NCI-H146 treated with DMSO at 0.1 percent for 48 hours (cell line): Measurements from ENCODE around the gene CTSF.
A peak's percentile ranks its signal among the peaks of the same experiment; 100 is the strongest.
"Not testable (repeated sequence)": the region's sequence is repeated elsewhere in the genome, so short reads cannot be mapped to it uniquely, and the experiment has no call there.

Source experiments
- DNase-seq: peaks from one replicate; lab custom pipeline; 2025; ENCODE audit not compliant: unreplicated experiment; lab: John Stamatoyannopoulos, UW

Gene CTSF

DNA sequence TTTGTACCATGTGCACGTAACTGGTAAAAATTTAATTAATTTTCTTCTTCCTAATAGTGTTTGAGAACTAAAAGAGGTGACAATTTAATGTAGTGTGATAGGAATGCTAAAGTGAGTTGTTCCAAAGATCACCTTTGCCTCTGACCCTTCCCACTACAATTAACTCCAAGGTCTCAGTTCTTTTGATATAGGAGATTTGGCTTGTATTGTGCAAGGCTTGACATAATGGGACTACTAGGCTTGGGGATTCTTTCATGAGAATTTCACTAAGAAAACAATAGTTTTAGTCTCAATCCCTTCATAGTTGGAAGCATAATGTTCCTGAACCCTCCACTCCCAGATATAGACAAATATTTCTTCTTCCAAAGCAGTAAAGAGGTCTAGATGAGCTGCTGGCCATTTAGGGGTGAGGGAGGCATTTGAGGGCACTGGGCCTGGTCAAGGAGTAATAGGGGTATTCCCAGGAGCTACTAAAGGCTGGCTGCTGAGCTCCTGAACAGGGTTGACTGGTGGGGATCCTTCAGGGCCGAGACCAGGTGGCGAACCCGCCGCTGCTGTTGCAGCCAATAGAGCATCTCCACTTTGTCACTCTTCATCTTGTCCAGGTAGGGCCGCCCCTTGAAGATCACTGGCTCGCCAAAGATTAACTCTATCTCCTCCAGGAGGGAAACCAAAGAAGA is 21.7 kb upstream of the CTSF start:
- no peak for DNase-seq

DNA sequence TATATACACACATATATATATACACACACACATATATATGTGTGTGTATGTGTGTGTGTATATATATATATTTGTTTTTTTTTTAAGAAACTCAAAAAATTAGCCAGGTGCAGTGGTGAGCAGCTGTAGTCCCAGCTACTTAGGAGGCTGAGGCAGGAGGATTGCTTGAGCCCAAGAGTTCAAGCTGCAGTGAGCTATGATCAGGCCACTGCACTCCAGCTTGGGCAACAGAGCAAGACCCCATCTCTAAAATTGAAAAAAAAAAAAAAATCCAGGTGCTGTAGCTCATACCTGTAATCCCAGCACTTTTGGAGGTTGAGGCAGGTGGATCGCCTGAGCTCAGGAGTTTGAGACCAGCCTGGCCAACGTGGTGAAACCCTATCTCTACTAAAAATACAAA is 20.9 kb upstream of the CTSF start:
- DNase-seq = not testable (repeated sequence)

DNA sequence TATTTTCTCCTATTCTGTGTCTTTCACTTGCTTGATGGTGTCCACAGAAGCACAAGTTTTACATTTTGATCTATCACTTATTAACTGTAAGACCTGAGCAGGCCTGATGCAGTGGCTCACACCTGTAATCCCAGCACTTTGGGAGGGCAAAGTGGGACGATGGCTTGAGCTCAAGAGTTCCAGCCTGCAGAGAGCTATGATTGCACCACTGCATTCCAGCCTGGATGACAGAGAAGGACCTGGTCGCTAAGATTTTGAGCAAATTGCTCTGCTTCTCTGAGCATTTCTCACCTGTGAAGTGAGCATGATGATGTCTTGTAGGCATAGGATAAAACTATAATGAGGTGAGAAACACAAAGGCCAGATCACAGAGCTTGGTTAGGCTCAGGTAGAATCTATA is 17.7 kb upstream of the CTSF start:
- no peak for DNase-seq

DNA sequence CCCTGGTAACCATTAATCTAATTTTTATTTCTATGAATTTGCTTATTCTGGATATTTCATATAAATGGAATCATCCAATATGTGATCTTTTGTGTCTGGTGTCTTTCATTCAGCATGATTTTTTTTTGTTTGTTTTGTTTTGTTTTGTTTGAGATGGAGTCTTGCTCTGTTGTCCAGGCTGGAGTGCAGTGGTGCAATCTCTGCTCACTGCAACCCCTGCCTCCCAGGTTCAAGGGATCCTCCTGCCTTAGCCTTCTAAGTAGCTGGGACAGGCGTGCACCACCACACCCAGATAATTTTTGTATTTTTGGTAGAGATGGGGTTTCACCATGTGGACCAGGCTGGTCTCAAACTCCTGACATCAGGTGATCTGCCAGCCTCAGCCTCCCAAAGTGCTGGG is 17.0 kb upstream of the CTSF start:
- not testable (repeated sequence) for DNase-seq

DNA sequence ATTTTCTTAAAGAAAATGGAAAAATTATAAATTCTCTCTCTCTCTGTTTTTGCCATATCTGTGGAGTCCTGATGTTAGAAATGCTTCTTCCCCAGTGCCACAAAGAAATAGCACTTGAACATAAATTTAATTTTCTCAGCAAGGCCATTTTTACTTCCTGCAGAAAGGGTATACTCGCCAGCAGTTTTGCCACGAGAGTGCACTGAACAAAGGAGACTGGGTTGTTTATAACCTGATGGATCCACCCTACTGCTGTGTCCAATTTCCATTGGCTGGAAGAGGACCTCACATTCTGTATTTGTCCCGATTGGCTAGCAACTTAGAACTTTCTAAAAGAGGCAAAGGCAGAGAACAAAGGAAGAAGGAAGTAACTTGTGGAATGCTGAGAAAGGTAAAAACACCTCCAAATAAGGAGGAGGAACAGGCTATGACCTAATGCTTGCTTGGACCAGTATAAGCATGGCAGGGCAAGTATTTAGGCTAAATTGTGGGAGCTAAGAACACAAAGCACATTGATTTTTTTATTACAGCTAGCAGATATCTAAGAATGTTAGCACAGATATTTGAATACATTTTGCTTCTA is 14.2 kb upstream of the CTSF start:
- DNase-seq = not testable (repeated sequence)

DNA sequence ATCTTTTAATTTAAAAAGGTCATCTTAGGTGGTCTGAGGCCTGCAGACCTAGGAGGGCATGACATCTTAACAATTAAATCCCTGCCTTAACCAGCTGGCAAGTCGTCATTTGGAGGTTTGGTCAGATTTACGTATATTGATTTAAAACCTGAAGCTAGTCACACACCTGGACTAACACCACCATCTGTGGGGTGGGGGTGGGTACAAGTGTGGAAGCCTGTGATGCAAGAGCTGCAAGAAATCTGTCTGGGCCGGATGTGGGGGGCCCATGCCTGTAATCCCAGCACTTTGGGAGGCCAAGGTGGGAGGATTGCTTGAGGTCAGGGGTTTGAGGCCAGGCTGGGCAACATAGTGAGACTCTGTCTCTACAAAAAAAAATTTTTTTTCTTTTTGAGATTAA is 12.9 kb upstream of the CTSF start:
- DNase-seq = no peak

DNA sequence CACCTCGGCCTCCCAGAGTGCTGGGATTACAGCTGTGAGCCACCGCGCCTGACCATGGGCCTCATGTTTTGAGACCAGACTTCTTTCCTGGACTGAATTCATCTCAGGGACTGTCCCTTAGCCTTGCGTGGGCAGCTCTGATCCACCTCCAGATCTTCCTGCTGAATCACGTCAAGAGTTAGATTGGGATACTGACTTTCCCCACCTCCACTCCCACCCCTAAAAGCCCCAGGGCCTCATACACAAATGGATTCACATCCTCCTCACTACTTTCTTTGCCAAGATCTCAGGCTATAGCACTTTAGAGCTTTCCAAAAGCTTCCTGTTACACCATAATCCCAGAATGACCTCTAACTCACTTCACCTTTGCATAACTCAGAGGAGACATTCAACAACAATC is 12.4 kb upstream of the CTSF start:
- no peak for DNase-seq

DNA sequence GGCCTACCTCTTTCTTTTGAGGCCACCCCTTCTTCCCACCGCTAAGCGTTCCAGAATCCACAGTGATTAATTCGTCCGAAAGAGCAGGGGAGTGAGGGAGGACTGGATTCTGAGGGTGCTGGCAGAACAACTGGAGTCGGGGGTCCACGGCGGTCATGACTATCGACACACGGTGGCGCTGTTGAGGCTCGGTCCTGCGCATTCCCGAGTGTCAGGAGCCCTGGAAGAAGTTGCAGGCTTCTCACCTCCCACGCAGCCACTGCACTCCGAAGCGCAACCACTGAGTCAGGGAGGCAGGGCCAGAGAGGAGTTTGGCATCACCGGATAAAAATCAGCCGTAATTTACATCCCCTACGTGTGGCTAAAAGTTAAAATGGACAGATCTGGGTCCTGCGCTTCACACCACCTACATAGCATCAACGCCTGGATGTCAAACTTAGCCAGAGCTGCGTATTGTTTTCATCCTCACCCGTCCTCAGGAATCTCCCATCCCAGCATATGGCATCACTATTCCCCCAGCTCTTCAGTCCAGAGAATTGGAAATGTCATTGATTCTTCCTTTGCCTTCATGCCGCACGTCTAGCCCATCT is 10.7 kb upstream of the CTSF start:
- peak; percentile 32 for DNase-seq

DNA sequence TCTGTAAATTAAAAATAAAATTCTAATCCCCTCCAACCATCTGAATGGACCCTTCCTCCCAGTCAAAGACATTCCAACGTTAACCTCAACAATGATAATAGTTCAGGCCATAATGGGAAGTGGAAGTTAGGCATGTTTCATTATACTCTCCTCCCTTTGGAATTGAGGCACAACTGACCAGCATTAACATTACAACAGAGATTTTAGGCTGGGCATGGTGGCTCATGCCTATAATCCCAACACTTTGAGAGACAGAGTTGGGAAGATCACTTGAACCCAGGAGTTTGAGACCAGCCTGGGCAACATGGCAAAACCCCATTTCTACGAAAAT is 2.4 kb upstream of the CTSF start:
- no peak for DNase-seq

DNA sequence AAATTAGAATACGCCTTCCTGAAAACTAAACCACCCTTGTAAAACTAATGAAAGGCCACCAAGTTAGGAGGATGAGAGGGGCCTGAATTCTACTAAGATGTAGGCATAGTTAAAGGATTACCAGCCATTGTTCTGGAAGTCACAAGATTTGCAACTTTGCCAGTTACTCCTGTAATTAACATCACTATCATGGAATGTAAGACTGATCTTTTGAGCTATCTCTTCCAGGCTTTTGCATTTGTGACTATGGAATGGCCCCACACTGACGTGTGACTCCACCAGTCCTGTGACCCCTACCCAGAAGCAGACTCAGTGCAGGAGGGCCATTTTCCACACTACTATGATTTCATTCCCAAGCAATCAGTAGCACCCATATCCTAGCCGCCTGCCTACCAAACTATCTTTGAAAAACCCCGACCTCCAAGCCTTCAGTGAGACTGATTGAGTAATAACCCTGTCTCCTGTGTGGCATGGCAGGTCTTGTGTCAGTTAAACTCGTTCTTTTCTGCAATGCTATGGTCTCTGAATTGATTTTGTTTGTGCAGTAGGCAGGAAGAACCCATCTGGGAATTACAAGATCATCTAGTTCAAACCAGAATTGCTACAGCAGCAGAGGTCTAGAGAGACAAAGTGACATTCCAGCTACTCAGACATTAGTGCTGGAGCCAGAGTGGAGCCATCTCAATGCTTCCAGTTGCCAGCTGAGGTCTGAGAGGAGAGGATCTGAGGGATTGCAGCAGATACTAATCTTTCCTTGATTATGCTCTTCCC is 1.9 kb upstream of the CTSF start:
- no peak for DNase-seq

DNA sequence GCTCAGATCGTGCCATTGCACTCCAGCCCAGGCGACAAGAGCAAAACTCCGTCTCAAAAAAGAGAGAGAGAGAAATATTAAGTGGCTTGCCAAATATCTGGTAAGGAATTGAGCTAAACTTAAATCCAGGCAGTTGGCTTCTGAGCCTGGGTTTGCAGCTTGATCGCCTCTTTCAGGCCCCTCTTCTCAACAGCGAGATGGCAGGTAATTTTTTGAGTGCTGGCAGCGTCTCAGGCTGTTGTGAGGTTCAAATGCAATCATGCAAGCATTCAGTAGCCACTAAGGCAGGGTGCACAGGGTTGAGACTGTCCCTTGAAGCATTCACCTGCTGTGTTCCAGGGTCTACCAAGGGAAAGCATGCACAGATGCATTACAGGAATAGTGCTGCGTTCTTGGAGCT is 670 bp upstream of the CTSF start:
- no peak for DNase-seq

DNA sequence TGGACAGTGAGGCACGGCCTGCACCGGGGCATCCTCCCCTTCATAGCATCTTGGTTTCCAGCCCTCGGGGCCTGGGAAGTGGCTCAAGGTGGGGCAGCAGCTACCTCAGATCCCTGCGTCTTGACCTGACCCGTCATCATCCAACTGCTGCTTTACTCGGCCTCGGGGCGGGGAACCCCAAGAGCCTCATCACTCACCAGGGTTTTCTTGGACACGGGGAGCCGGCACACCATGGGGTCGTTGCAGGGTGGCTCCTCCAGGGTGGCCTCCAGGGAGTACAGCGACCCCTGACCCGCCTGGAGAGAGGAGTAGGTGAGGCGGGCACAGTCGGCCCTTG is 651 bp downstream of the CTSF start:
- DNase-seq = no peak

DNA sequence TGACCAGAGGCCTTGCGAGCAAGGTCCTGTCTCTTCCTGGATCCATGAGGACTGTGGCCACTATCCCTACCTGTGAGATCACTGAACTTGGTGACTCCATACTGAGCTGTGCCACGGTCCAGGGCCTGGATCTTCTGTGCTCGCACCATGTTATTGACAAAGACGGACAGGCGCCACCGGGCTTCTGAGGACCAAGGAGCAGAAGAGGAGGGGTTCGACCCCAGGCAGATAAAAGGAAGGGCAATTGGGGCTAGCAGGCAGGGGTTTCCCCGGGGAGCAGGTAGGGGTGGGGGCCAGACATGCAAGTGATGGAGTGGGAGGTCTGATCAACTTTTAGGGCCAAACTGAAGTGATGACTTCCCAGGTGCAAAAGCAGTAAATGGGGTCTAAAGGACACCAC is 2.2 kb downstream of the CTSF start:
- no peak for DNase-seq

DNA sequence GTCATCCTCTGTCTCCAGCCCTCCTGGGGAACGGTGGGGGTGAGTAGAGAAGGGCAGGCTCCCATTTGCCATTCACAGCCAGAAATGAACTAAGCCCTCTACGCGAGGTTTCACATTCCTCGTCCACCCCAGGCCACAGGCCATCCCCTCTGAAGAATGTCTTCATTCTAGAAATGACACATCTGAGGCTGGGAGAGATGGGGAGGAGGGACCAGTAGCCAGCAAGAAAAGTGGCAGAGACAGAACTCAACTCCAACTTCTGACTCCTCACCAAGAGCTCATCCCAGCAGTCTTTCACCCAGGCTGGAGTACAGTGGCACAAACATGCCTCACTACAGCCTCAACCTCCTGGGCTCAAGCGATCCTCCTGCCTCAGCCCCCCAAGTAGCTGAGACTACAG is 3.4 kb downstream of the CTSF start:
- DNase-seq = no peak

DNA sequence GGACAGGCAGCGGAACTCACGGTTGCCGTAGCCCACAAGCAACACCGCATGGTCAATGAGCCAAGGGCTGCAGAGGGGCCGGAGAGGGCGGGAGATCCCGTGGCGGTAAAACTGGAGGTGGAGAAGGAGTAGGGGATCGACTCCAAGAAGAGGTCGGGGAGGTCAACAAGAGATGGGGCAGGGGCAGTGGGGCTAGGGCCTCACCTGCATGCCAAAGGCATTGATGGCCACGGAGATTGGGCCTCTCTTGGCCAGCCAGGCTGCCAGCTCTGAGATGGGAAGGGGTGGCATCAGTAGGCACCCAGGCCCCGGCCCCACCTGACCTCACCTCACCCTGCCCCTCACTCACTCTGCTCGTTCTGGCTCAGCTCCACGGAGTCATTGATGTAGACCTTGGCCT is 3.9 kb downstream of the CTSF start:
- no peak for DNase-seq

DNA sequence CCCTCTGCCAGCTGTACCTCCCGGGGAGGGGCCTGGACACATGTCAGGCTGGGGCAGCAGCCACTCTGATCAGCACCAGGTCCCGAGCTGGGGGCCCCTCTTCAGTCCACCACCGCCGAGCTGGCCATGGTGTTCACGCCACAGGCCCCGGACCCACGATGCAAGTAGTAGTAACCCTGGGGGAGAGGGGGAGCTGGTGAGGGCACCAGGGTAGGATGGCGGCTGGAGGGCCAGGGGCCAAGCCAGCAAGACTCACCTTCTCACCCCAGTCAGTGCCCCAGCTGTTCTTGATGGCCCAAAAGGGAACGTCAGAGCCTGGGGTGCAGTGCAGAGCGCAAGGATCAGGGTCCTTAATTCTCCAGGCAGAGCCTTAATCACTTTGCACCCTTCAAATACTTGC is 4.6 kb downstream of the CTSF start:
- no peak for DNase-seq

DNA sequence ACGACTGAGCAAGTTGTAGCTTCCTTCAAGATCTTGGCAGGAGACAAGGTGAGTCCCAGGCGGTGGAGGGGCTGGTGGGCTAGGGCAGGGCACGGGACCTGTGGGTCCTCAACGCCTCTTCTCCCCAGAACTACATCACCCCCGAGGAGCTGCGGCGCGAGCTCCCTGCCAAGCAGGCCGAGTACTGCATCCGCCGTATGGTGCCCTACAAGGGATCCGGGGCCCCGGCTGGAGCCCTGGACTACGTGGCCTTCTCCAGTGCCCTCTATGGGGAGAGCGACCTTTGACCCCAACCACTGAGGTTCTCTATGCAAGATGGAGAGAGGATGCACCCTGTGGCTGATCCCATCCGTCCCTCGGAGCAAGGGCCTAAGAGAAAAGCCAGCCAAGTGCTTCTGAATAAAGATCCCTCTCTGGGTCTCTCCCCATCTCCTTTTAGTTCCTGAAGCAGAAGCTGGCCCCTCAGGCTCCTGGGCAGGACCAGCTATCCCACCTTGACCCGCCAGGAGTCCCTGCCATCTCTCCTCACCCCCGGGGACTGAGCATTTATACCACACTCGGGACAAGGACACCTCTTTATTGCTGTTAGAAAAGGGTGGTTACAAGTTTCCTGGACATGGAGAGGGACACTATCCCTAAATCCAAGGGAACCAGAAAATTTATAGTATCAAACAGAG is 5.4 kb downstream of the CTSF start:
- no peak for DNase-seq

DNA sequence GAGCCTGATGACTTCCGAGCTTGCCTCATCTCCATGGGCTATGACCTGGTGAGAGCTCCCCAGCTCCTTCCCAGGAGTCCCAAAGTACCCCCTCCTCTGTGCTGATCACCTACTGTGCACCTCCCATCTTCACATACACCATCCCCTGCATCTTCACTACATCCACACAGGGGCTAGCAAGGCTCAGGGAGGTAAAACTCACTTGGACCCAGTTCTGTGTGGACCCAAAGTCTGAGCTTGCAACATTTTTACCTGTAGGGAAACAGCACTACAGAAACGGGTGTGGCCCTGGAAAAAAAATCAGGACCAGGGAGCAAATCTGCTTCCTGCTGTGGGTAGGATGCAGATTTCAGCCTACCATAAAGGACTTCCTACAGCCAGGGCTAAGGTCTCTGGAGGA is 6.1 kb downstream of the CTSF start:
- no peak for DNase-seq

DNA sequence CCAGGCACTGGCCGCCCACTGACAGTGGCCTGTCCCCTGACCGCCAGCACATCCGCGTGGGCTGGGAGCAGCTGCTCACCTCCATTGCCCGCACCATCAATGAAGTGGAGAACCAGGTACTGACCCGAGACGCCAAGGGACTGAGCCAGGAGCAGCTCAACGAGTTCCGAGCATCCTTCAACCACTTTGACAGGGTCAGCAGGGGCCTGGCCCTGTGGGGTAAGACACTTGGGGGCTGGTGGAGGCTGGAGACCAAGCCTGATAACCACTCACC is 6.5 kb downstream of the CTSF start:
- DNase-seq = no peak

DNA sequence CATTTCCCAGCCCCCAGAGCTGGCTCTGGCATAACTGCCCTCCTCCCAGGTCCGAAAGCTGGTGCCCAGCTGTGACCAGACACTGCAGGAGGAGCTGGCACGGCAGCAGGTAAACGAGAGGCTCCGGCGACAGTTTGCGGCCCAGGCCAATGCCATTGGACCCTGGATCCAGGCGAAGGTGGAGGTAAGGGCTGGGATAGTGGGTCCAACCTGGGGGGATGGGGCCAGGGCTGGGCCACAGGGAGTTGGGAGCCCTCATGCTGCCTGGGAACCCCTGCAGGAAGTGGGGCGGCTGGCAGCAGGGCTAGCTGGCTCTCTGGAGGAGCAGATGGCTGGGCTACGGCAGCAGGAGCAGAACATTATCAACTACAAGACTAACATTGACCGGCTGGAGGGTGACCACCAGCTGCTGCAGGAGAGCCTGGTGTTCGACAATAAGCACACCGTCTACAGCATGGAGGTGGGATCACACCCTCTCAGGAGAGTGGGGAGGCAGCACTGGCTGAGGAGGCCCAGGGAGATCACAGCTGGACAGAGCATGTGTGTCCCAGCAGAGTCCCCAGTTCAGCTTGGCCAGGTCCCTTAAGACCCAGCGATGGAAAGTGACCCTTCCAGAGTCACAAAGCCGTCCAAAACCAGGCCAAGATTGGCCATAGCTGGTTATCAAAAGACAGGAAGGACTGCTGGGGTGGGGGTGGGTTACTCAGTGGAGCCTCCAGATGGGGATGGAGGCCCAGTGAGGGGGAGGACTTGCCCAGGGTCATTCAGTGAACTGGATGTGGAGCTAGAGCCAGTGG is 7.0 kb downstream of the CTSF start:
- DNase-seq = no peak
